Anterior cingulate cortex (tissue), 58 donors: ENCODE results near the gene GSKIP.

Experiments
- DNase-seq, 58 donors: peaks; one replicate each; lab custom pipeline; 2025; lab: John Stamatoyannopoulos, UW

The GSKIP gene

GRCh38 chr14:96413526-96413925 lies 50.2 kb downstream of the GSKIP start:
- no peak for DNase-seq

GRCh38 chr14:96415559-96415958 lies 52.2 kb downstream of the GSKIP start:
- no peak for DNase-seq

GRCh38 chr14:96416292-96416691 lies 53.0 kb downstream of the GSKIP start:
- no peak for DNase-seq

- no peak for DNase-seq
These were observed 53.9 kb downstream of the GSKIP start for GRCh38 chr14:96417254-96417653.

GRCh38 chr14:96418075-96418474 lies 54.7 kb downstream of the GSKIP start:
- no peak for DNase-seq

DNA sequence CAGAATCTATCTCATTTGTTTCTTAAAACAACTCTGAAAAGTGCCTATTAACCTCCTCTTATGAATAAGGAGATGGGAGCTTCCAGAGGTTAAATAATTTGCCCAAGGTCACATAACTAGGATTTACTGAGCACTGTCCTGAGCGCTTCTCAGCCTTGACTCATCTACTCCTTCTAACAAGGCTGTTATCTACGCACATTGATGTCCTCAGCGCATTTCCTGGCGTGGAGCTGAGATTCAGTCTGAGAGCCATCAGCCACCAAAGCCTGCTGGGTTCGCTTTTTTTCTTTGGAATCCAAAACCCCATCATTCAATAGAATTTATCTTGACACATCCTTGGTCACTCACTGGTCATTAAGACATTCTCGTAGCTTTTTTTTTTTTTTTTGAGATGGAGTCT lies 57.9 kb downstream of the GSKIP start:
- DNase-seq, result no peak

DNA sequence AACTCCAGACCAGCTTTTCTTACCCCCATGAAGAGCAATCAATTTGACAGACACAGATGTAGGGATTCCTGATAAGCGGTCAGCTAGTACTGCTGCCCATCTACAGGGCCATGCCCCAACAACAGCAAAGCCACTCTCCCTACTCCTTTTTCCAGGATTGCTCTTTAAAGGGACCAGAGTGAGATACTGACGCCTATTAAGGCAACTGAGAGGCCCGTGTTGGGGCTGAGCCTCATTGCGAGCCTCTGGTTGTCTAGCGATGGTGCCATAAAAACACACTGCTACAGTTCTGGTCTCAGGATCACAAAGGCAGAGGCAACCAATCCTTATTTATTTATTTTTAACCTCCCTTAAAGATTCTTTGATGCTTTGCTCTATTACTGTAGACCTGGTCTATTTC lies 59.7 kb downstream of the GSKIP start:
- DNase-seq, result peak in 1 of 58 donors; percentile 3

GRCh38 chr14:96423446-96424108 lies 60.3 kb downstream of the GSKIP start:
- peak in 3 of 58 donors; percentile 2 to 13 (median 11) for DNase-seq

GRCh38 chr14:96424109-96424989 lies 61.0 kb downstream of the GSKIP start:
- peak in 8 of 58 donors; percentile 5 to 64 (median 14) for DNase-seq

DNA sequence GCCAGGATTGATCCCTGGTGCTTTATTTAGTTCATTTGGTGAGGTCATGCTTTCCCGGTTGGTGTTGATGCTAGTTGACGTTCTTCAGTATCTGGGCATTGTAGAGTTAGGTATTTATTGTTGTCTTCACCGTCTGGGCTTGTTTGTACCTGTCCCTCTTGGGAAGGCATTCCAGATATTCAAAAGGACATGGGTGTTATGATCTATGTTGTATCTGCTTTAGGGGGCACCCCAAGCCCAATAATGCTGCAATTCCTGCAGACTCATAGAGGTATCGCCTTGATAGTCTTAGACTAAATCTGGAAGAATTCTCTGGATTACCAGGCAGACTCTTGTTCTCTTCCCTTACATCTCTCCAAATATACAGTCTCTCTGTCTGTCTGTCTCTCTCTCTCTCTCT lies 70.7 kb downstream of the GSKIP start:
- no peak for DNase-seq
